SK-N-SH treated with all-trans-retinoic acid at 6 μM for 48 hours (cell line): ENCODE measurements around the gene KLHL29.

Source experiments
- ATAC-seq: fragments of 200-7000 bp; cut with Tn5 transposase; 3 replicates; pipeline ENCODE4 v1.9.1; 2020; ENCODE audit warnings: mild to moderate bottlenecking, moderate library complexity
- ARNTL ChIP-seq: fragments of 450-650 bp; formaldehyde crosslinking; IDR thresholded peaks from 2 replicates; pipeline ENCODE4 v1.5.0; 2020; ENCODE audit warnings: low read depth, mild to moderate bottlenecking, moderate library complexity, borderline replicate concordance
- BACH2 ChIP-seq: fragments of 250-450 bp; sonication (Bioruptor Pico); IDR thresholded peaks from 2 replicates; pipeline ENCODE4 v1.9.0; 2021; ENCODE audit warnings: mild to moderate bottlenecking, borderline replicate concordance
- CREB5 ChIP-seq: fragments of 250-450 bp; sonication (Bioruptor Pico); IDR thresholded peaks from 2 replicates; pipeline ENCODE4 v1.5.1; 2020; ENCODE audit warnings: low read depth, mild to moderate bottlenecking, moderate library complexity
- CSRNP3 ChIP-seq: fragments of 250-450 bp; sonication (Bioruptor Pico); IDR thresholded peaks from 2 replicates; pipeline ENCODE4 v1.5.1; 2021; ENCODE audit warnings: mild to moderate bottlenecking, moderate library complexity
- GLIS3 ChIP-seq: fragments of 250-450 bp; sonication (Bioruptor Pico); IDR thresholded peaks from 2 replicates; pipeline ENCODE4 v1.5.0; 2020; ENCODE audit warnings: mild to moderate bottlenecking, moderate library complexity
- ISL1 ChIP-seq: fragments of 250-450 bp; sonication (Bioruptor Pico); IDR thresholded peaks from 2 replicates; pipeline ENCODE4 v2.1.2; 2022; ENCODE audit warnings: mild to moderate bottlenecking, moderate library complexity
- OSR1 ChIP-seq: fragments of 250-450 bp; sonication (Bioruptor Pico); IDR thresholded peaks from 2 replicates; pipeline ENCODE4 v1.8.0; 2022; ENCODE audit warnings: moderate library complexity, mild to moderate bottlenecking, inconsistent platforms
- PATZ1 ChIP-seq: fragments of 250-450 bp; sonication (Bioruptor Pico); IDR thresholded peaks from 2 replicates; pipeline ENCODE4 v1.8.0; 2020; ENCODE audit warnings: mild to moderate bottlenecking, moderate library complexity, borderline replicate concordance
- POU6F1 ChIP-seq: fragments of 250-450 bp; sonication (Bioruptor Pico); IDR thresholded peaks from 2 replicates; pipeline ENCODE4 v1.8.0; 2021; ENCODE audit warnings: low read depth, mild to moderate bottlenecking, moderate library complexity, borderline replicate concordance
- PPARA ChIP-seq: fragments of 250-450 bp; sonication (Bioruptor Pico); IDR thresholded peaks from 2 replicates; pipeline ENCODE4 v1.5.0; 2020; ENCODE audit warnings: mild to moderate bottlenecking, borderline replicate concordance
- RARB ChIP-seq: fragments of 250-450 bp; sonication (Bioruptor Pico); IDR thresholded peaks from 2 replicates; pipeline ENCODE4 v1.8.0; 2021; ENCODE audit warnings: mild to moderate bottlenecking, moderate library complexity
- SNAI2 ChIP-seq: fragments of 250-450 bp; sonication (Bioruptor Pico); IDR thresholded peaks from 2 replicates; pipeline ENCODE4 v1.5.0; 2020; ENCODE audit warnings: mild to moderate bottlenecking, moderate library complexity
- TCF4 ChIP-seq: fragments of 250-450 bp; sonication (Bioruptor Pico); IDR thresholded peaks from 2 replicates; pipeline ENCODE4 v1.8.0; 2021; ENCODE audit warnings: mild to moderate bottlenecking, moderate library complexity, borderline replicate concordance
- TSHZ2 ChIP-seq: fragments of 250-450 bp; sonication (Bioruptor Pico); IDR thresholded peaks from 2 replicates; pipeline ENCODE4 v1.5.0; 2020; ENCODE audit warnings: mild to moderate bottlenecking, moderate library complexity
- ZC3H10 ChIP-seq: fragments of 250-450 bp; sonication (Bioruptor Pico); IDR thresholded peaks from 2 replicates; pipeline ENCODE4 v1.5.1; 2021; ENCODE audit warnings: mild to moderate bottlenecking, moderate library complexity
- ZFP3 ChIP-seq: fragments of 250-450 bp; sonication (Bioruptor Pico); IDR thresholded peaks from 2 replicates; pipeline ENCODE4 v1.5.0; 2020; ENCODE audit warnings: mild to moderate bottlenecking, moderate library complexity
- ZFP30 ChIP-seq: fragments of 450-650 bp; formaldehyde crosslinking; IDR thresholded peaks from 2 replicates; pipeline ENCODE4 v1.5.0; 2022; ENCODE audit warnings: mild to moderate bottlenecking, moderate library complexity
- ZNF565 ChIP-seq: fragments of 450-650 bp; formaldehyde crosslinking; conservative IDR thresholded peaks from 2 replicates; pipeline ENCODE4 v1.5.0; 2020; ENCODE audit warnings: low read depth, mild to moderate bottlenecking, moderate library complexity
- ZNF70 ChIP-seq: fragments of 450-650 bp; formaldehyde crosslinking; IDR thresholded peaks from 2 replicates; pipeline ENCODE4 v1.5.0; 2020; ENCODE audit warnings: mild to moderate bottlenecking, moderate library complexity
- ZNF8 ChIP-seq: fragments of 450-650 bp; formaldehyde crosslinking; IDR thresholded peaks from 2 replicates; pipeline ENCODE4 v1.5.0; 2020; ENCODE audit warnings: mild to moderate bottlenecking, moderate library complexity

The KLHL29 gene

GRCh38 chr2:23689131-23689700 lies 304.2 kb downstream of the KLHL29 start:
- ATAC-seq: no peak

GRCh38 chr2:23689891-23690290 lies 304.9 kb downstream of the KLHL29 start:
- no peak for TF ChIP-seq CSRNP3 (CRISPR knock-in tag)
- no peak for TF ChIP-seq ZFP3 (CRISPR knock-in tag)
- TF ChIP-seq ZNF565: no peak
- TF ChIP-seq ARNTL (CRISPR knock-in tag): no peak
- TF ChIP-seq BACH2 (CRISPR knock-in tag): no peak
- no peak for TF ChIP-seq ZFP30
- TF ChIP-seq ZNF70 (CRISPR knock-in tag): no peak
- no peak for TF ChIP-seq TCF4 (CRISPR knock-in tag)
- TF ChIP-seq CREB5 (CRISPR knock-in tag): no peak
- no peak for TF ChIP-seq PPARA (CRISPR knock-in tag)
- TF ChIP-seq POU6F1 (CRISPR knock-in tag): no peak
- TF ChIP-seq SNAI2 (CRISPR knock-in tag): no peak
- TF ChIP-seq, all 23 proteins: peak for 0
- ATAC-seq: no peak

More at GRCh38 chr2:23689131-23689700, 304.2 kb downstream of the KLHL29 start:
- TF ChIP-seq ZFP30 (no peak), TSHZ2 (CRISPR knock-in tag) (no peak), CSRNP3 (CRISPR knock-in tag) (no peak), ZNF565 (no peak), ISL1 (CRISPR knock-in tag) (no peak), TCF4 (CRISPR knock-in tag) (no peak), ZC3H10 (CRISPR knock-in tag) (no peak), GLIS3 (CRISPR knock-in tag) (no peak), ZNF70 (CRISPR knock-in tag) (no peak)

- no peak for ATAC-seq
- no peak for TF ChIP-seq ZC3H10 (CRISPR knock-in tag)
- TF ChIP-seq CREB5 (CRISPR knock-in tag): no peak
- no peak for TF ChIP-seq OSR1 (CRISPR knock-in tag)
- no peak for TF ChIP-seq CSRNP3 (CRISPR knock-in tag)
- TF ChIP-seq TCF4 (CRISPR knock-in tag): no peak
- TF ChIP-seq PATZ1: no peak
- no peak for TF ChIP-seq ZFP3 (CRISPR knock-in tag)
- TF ChIP-seq ZNF8 (CRISPR knock-in tag): no peak
- no peak for TF ChIP-seq RARB (CRISPR knock-in tag)
- TF ChIP-seq GLIS3 (CRISPR knock-in tag): no peak
- no peak for TF ChIP-seq ZNF565
Measured at GRCh38 chr2:23690421-23691105, 305.6 kb downstream of the KLHL29 start.
